Measurements from ENCODE around the gene FBXO42. TPM values are rescaled to one million over a fixed set of nuclear protein-coding genes. Genes with fewer than 3 reads are reported as not detected.

FBXO42 gene
- total and polyA plus RNA-seq, 2 of the 8 experiments (the other 6 are each of a cell fraction or from before 2014, with no cell fraction given): 15.1 to 17.0 TPM

GRCh38 chr1:16258591-16259135 is 93.6 kb downstream of the FBXO42 start:
- no peak overlapping the region for H3K23ac ChIP-seq (ENCODE audit: insufficient read length)
- H3K79me2 ChIP-seq (ENCODE audit: control insufficient read depth in 1 of 2, insufficient read depth in 2 of 2, low read length in 2 of 2): peaks cover 0 to 3% of the 10 kb centered on the region in 2 experiments; a peak in 1 of 4 replicates
- no peak overlapping the region for H4K8ac ChIP-seq (ENCODE audit: extremely low read depth, insufficient read depth, low read length)
- H2BK12ac ChIP-seq (ENCODE audit: low read depth, low read length): no peak overlapping the region
- no peak overlapping the region for H4K91ac ChIP-seq (replicated peaks; ENCODE audit: insufficient read length, low read length)
- FAIRE-seq (no peak), DNase-seq (ENCODE audit: low read depth in 1 of 2, low spot score in 2 of 2) (no peak)
- no peak overlapping the region for H3K4me3 ChIP-seq (ENCODE audit: extremely low read depth in 1 of 4, insufficient read depth in 2 of 4, low read depth in 3 of 4, low read length in 4 of 4)
- no peak overlapping the region for H3K56ac ChIP-seq (replicated peaks; ENCODE audit: insufficient read length, low read depth, low read length)
- POLR2A ChIA-PET (ENCODE audit: partially characterized antibody): interaction anchor here (1.0 kb wide), 1 partner anchor 10 kb away, joined by 3 read pairs; no protein-coding TSS in a partner anchor
- CTCF ChIA-PET (ENCODE audit: partially characterized antibody): no interaction called here
- no peak overlapping the region for H3K18ac ChIP-seq (ENCODE audit: extremely low read depth, low read length)
- no peaks in the 10 kb centered on the region for H4K20me1 ChIP-seq (replicated peaks in 1 of 2; ENCODE audit: control insufficient read depth in 1 of 2, insufficient read depth in 2 of 2, low read length in 2 of 2)
- H2BK15ac ChIP-seq (ENCODE audit: low read length): no peak overlapping the region
- H3K27ac ChIP-seq (ENCODE audit: low read depth, low read length): no peak overlapping the region
- no peak overlapping the region for H2AFZ ChIP-seq (ENCODE audit: low read length)
- WGBS, 2 experiments (ENCODE audit: extremely low coverage in 1 of 2, insufficient coverage in 1 of 2, insufficient read length in 1 of 2, insufficient replicate concordance in 2 of 2, low coverage in 1 of 2, low lambda C conversion rate in 2 of 2, missing lambda C conversion rate in 1 of 2): 93% methylated on average over 9 of the region's 9 CpGs; no CpG with 5 or more reads in 1 of the 2 experiments
- no peaks in the 10 kb centered on the region for H3K9me3 ChIP-seq (ENCODE audit: insufficient read depth in 2 of 2, low read depth in 1 of 2, low read length in 1 of 2)
- H3K14ac ChIP-seq (ENCODE audit: insufficient read length): no peak overlapping the region
- no peak overlapping the region for H3K4me2 ChIP-seq (ENCODE audit: insufficient read depth in 1 of 2, low read depth in 2 of 2, low read length in 2 of 2)
- no peak overlapping the region for H2BK120ac ChIP-seq (replicated peaks; ENCODE audit: low read depth, low read length)
- no peak for TF ChIP-seq SP1 (IDR thresholded peaks at IDR 0.05; ENCODE audit: low read depth, low read length)
- TF ChIP-seq SUZ12 (IDR thresholded peaks at IDR 0.05; ENCODE audit: low read length): no peak
- TF ChIP-seq EZH2 (IDR thresholded peaks at IDR 0.05; ENCODE audit: low read depth, low read length, severe bottlenecking): no peak
- TF ChIP-seq RNF2 (IDR thresholded peaks at IDR 0.05; ENCODE audit: borderline replicate concordance, low read depth, low read length, missing control alignments, poor library complexity, severe bottlenecking): no peak
- TF ChIP-seq GTF2F1 (IDR thresholded peaks at IDR 0.05; ENCODE audit: borderline replicate concordance, low read depth, low read length): no peak
- no peak for TF ChIP-seq KDM1A (IDR thresholded peaks at IDR 0.05; ENCODE audit: borderline replicate concordance, low read length)
- no peak for TF ChIP-seq CBX8 (IDR thresholded peaks at IDR 0.05; ENCODE audit: borderline replicate concordance, low read depth, low read length)
- TF ChIP-seq SIRT6 (IDR thresholded peaks at IDR 0.05; ENCODE audit: low read length): no peak
- no peak for TF ChIP-seq CBX5 (IDR thresholded peaks at IDR 0.05; ENCODE audit: low read depth, low read length)
- no peak for TF ChIP-seq ZNF274 (IDR thresholded peaks at IDR 0.05; ENCODE audit: borderline replicate concordance, extremely low read depth, low read length)
- TF ChIP-seq YY1 (IDR thresholded peaks at IDR 0.05; ENCODE audit: low read depth, low read length): no peak
- H2BK20ac ChIP-seq (ENCODE audit: low read length): no peak overlapping the region
- peaks cover 0 to 3% (median 1%) of the 10 kb centered on the region in 4 experiments; a peak in 2 of 8 replicates for H3K36me3 ChIP-seq (ENCODE audit: control insufficient read depth in 2 of 4, insufficient read depth in 4 of 4, low read length in 3 of 4)
- H2AK5ac ChIP-seq (ENCODE audit: low read depth, low read length): no peak overlapping the region
- no peak overlapping the region for H3K4ac ChIP-seq (replicated peaks; ENCODE audit: insufficient read length, low read depth, low read length)
- H3K27me3 ChIP-seq (replicated peaks in 1 of 4; ENCODE audit: control insufficient read depth in 3 of 4, extremely low read depth in 1 of 4, insufficient read depth in 3 of 4, low read length in 3 of 4): no peaks in the 10 kb centered on the region
- H2BK5ac ChIP-seq (ENCODE audit: low read depth, low read length): no peak overlapping the region
- no peaks in the 10 kb centered on the region; a peak in 1 of 7 replicates for H3K4me1 ChIP-seq (replicated peaks in 1 of 4; ENCODE audit: control insufficient read depth in 3 of 4, insufficient read depth in 4 of 4, low read length in 3 of 4)
- H3K9ac ChIP-seq (replicated peaks in 1 of 4; ENCODE audit: extremely low read depth in 1 of 4, low read depth in 3 of 4, low read length in 3 of 4): no peak overlapping the region
- H3K79me1 ChIP-seq (ENCODE audit: low read depth, low read length): no peaks in the 10 kb centered on the region
- H4K5ac ChIP-seq (ENCODE audit: insufficient read length, low read depth, low read length): no peak overlapping the region
- no peaks in the 10 kb centered on the region for H3K23me2 ChIP-seq (ENCODE audit: low read depth, low read length)
